ENCODE measurements around the gene EPN3.

The EPN3 gene

DNA sequence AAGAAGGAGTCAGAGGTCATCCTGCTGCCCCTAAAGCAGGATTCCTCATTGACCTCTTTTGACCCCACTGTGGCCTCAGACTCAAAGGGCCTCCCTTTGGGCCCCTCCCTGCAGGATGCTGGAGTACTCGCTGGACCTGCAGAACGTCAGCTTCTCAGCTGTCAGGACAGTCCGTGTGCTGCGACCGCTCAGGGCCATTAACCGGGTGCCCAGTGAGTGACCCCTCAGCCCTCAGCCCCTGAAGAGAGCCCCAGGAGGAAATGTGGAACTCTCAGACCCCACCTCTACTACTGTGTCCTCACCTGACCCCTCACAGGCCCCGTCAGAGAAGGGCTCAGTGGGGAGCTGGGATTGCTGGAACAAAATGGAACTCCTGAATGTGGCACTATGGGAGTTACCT, 37.1 kb downstream of the EPN3 start:
- DNase-seq (ENCODE audit: low spot score), result no peak

GRCh38 chr17:50570032-50570431, 37.5 kb downstream of the EPN3 start:
- DNase-seq (ENCODE audit: low spot score), result no peak

- DNase-seq (ENCODE audit: low spot score), result no peak
Measured at GRCh38 chr17:50570528-50570927, 38.0 kb downstream of the EPN3 start.

DNA sequence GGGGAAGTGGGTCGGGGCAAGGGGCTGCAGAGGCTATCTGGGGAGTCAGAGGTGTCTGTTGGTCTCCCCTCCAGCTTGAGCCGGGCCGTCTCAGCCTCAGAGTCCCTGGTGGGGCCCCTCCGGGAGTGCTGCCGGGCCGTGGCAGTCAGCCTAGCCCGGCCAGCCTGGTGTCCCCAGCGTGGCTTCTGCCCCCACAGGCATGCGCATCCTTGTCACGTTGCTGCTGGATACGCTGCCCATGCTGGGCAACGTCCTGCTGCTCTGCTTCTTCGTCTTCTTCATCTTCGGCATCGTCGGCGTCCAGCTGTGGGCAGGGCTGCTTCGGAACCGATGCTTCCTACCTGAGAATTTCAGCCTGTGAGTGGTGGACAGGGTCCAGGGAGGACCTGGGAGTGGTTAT, 39.1 kb downstream of the EPN3 start:
- no peak for DNase-seq (ENCODE audit: low spot score)

DNA sequence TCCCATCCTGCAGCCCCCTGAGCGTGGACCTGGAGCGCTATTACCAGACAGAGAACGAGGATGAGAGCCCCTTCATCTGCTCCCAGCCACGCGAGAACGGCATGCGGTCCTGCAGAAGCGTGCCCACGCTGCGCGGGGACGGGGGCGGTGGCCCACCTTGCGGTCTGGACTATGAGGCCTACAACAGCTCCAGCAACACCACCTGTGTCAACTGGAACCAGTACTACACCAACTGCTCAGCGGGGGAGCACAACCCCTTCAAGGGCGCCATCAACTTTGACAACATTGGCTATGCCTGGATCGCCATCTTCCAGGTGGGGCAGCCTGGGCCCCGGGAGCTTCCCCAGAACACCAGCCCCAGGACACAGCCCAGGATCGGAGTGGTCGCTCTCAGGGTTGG, 40.0 kb downstream of the EPN3 start:
- no peak for DNase-seq (ENCODE audit: low spot score)

DNA sequence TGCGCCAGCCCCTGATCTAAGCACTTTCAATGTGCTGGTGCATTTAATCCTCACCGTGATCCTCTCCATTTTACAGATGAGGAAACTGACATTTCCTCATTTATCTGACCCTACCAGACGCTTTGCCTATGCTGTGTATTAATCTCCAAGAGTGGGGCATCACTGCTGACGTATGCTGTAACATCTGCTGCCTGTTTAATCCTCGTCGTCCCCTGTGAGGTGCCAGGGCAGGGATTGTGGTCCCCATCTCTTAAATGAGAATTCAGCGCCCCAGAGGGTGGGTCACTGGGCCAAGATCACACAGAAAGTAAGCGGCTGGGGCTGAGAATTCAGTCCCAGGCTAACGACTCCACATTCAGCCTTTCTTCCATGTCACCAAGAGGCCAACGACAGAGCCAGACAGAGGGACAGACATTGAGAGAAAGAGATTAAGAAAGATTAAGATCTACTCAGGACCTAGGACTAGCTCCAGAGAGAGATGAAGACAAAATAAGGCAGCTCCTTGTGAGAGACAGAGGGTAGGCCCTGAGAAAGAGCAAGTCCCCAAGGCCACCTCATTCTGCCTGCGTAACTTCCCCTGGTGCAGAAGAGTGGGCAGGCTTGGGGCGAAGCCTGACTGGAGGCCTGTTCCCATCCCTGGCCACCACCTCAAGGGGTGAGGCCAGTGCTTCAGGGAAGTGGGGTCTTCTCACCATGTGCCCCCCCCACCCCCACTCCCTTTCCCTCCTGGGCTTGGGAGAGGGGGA, 41.5 kb downstream of the EPN3 start:
- DNase-seq (ENCODE audit: low spot score), result no peak

- DNase-seq (ENCODE audit: low spot score), result no peak
Measured at GRCh38 chr17:50575581-50576210, 43.2 kb downstream of the EPN3 start.

DNA sequence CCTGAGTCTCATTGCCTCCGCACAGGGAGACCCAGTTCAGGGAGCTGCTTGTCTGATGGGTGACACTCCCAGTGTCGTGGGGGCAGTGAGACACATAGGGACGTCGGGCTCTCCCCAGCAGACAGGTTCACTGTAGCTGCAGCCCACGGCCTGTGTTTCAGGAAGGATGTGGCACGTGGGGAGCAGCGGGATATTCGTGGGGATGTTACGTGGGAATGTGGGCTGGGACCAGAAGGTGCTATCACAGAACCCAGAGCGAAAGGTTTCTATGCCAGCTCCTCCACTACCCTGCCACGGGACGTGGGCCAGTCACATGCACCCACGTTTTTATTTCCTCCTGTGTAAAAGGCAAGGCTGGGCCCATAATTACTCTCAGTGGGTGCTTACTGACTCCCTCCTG, 44.3 kb downstream of the EPN3 start:
- DNase-seq (ENCODE audit: low spot score), result no peak

DNA sequence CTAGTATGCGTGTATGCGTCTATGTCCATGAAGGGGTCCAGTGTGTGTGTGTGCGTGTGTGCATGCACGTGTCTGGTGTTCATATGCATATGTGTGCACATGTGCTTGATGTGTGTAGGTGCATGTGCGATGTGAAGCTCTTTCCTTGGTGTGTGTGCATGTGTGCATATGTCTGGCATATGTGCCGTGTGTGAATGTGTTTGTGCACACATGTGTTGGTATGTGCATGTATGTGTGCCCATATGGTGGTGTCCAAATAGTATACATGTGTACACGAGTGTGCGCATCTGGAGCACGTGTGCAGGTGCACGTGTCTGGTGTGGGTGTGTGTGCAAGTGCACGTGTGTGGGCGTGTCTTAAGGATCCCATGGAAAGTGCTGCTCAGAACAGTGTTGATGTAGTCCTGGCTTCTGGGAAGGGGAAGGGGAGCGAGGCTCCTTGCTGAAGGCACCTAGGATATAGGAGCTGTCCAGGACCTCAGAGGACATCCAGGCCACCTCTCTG, 45.0 kb downstream of the EPN3 start:
- no peak for DNase-seq (ENCODE audit: low spot score)

GRCh38 chr17:50578173-50578572, 45.6 kb downstream of the EPN3 start:
- no peak for DNase-seq (ENCODE audit: low spot score)

DNA sequence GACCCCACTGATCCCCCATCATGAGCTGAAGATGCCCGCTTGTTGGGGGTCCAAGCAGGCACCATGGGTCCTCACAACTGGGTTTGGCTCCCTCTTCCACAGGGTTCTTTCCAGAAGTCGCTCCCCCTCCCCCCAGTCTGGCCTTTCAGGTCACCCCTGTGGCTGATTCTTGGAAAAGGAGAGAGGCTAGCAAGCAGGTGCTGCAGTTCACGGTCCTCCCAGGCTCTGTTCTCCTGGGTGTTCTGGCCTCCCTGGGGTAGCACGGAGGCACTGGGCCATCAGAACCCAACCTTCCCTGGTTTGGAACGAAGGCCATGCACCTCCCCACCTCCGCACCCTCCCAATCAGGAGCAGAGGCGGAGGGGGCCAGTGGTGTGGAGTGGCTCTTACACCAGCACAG, 46.9 kb downstream of the EPN3 start:
- no peak for DNase-seq (ENCODE audit: low spot score)

- no peak for DNase-seq (ENCODE audit: low spot score)
Measured at GRCh38 chr17:50580646-50581045, 48.1 kb downstream of the EPN3 start.

- no peak for DNase-seq (ENCODE audit: low spot score)
Measured at GRCh38 chr17:50581316-50581715, 48.8 kb downstream of the EPN3 start.

DNA sequence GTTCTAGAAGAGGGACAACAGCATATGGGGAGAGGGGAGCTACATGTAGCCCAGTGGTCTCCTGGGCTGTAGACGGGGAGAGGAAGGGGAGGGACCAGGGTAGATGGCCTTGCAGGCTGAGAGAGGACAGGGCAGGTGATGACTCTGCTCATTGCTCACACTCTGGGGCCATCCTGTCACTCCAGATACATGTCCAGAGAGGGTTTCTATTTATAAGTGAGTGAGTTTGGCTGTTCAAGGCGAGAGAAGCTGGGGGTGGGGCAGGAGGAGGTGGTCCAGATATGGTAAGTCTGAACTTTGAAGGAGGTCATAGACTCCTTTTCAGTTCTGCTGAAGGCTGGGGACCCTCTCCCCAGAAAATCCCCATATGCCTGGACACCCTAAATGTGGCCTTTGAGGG, 50.2 kb downstream of the EPN3 start:
- no peak for DNase-seq (ENCODE audit: low spot score)

- DNase-seq (ENCODE audit: low spot score), result no peak
Measured at GRCh38 chr17:50583641-50584040, 51.1 kb downstream of the EPN3 start.

DNA sequence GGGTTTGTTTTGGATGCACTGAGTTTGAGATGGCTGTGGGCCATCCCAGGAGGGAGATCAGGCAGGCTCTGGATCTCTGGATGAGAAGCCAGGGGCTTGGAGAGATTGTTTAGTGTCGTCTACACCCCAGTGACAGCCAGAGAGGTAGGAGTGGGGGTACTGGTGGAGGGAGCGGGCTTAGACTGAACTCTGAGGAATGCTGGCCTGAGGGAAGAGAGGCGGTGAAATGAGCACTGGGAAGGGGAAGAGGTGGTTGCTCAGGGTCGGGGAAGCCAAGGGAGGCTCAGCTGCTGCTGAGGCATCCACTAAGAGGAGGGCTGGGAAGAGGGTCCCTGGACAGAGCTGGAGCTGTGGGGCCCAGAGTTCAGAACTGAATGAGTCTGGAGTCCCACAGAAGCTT, 51.6 kb downstream of the EPN3 start:
- no peak for DNase-seq (ENCODE audit: low spot score)

DNA sequence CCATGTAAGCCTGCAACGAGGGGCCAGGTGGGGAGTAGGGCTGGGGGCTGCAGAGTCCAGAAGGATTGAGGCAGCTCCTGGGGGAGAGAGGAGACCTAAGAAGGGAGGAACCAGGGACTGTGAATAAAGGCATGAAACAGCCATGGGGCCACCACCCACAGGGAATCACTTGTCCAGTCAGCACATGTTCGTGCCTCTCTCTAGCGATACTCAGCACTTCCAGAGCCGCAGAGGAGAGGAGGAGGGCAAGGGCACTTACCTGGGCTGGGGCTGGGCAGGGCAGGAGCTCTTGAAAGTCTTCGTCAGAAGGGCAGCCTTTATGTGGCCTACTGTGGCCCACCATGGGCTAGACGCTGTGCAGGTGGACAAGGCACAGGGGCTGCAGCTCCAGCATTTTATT, 52.2 kb downstream of the EPN3 start:
- no peak for DNase-seq (ENCODE audit: low spot score)

DNA sequence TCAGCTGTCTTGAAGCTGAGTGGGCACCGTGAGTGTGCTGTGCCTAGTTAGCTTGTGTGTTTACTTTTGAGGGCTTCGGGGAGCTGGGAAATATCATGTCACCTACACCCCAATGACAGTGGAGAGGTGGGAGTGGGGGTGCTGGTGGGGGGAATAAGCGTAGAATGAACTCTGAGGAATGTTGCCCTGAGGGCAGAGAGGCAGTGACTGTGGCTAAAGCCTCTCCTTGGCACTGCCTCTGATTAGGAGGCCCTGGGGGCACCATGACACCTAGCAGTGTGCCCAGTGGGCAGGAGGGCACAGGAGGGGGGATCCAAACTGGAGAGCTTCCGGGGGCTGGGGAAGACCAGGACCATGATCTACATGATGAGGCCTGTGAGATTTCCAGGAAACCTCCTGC, 52.8 kb downstream of the EPN3 start:
- no peak for DNase-seq (ENCODE audit: low spot score)

GRCh38 chr17:50585891-50586290, 53.4 kb downstream of the EPN3 start:
- DNase-seq (ENCODE audit: low spot score), result no peak

GRCh38 chr17:50586421-50587247, 54.1 kb downstream of the EPN3 start:
- no peak for DNase-seq (ENCODE audit: low spot score)

GRCh38 chr17:50587571-50587970, 55.0 kb downstream of the EPN3 start:
- DNase-seq (ENCODE audit: low spot score), result no peak

DNA sequence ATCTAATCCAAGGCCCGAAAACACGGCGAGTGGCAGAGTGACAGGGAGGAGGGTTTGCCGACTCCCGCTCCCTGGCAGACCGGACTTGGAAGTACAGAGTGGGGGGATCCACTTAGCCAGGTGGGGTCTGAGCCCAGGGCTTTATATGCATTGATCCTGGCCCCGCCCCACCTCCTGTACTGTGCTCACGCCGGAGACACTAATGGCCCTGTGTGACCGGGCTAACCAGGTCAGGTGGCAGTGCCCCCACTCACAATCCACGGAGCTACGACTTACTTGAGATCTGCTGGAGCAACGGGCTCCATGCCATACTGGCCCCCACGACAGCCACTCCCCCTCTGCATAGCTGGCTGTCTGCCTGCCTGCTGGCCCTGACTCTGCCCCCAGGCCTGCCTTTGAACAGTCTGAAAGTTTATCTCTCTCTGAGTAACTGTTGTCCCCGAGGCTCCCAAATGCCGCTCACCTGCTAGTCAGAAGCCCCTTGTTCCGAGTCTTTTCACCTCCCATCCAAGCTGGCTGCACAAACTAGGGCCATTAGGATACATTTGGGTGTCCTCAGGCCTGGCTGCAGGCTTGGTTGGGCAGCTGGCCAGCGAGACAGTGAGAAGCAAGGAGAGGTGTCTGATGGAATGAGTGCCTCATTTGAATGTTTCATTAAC, 56.0 kb downstream of the EPN3 start:
- no peak for DNase-seq (ENCODE audit: low spot score)

All from pons (tissue), 1 donor.